Heart right ventricle (tissue), 16 donors: ENCODE data around the gene BCLAF3. TPM values are rescaled to one million over a fixed set of nuclear protein-coding genes. Genes with fewer than 3 reads are reported as not detected.

Experiments used
- ATAC-seq, 8 donors: fragments of 200-7000 bp; cut with Tn5 transposase; one replicate each; pipeline ENCODE4 v1.9.1; 2020; ENCODE audit warnings: mild to moderate bottlenecking in 8 of 8, moderate library complexity in 8 of 8, moderate number of reproducible peaks in 1 of 8
- DNase-seq, 2 donors: peaks; one replicate each; pipeline ENCODE4 v3.0.0-alpha.2; 2020
- H3K27ac ChIP-seq, 10 donors: fragments of 200-600 bp; sonication (generic) in 2 of 10; one replicate each; pipeline versions ENCODE4 v1.5.0 to v1.8.0; 2020 to 2022; ENCODE audit warnings: mild to moderate bottlenecking in 3 of 10
- H3K27me3 ChIP-seq, 7 donors: fragments of 200-600 bp; one replicate each; pipeline ENCODE4 v1.8.0; 2021 to 2022; ENCODE audit warnings: mild to moderate bottlenecking in 2 of 7
- H3K36me3 ChIP-seq, 9 donors: fragments of 200-600 bp; sonication (generic) in 1 of 9; one replicate each; pipeline versions ENCODE4 v1.5.0 to v1.8.0; 2020 to 2022; ENCODE audit warnings: mild to moderate bottlenecking in 2 of 9
- H3K4me1 ChIP-seq, 9 donors: fragments of 200-600 bp; sonication (generic) in 1 of 9; one replicate each; pipeline versions ENCODE4 v1.5.0 to v1.8.0; 2020 to 2022; ENCODE audit warnings: mild to moderate bottlenecking in 4 of 9
- H3K4me3 ChIP-seq, 10 donors: fragments of 200-600 bp; sonication (generic) in 2 of 10; one replicate each; pipeline versions ENCODE4 v1.5.0 to v1.8.0; 2020 to 2022; ENCODE audit warnings: mild to moderate bottlenecking in 7 of 10, moderate library complexity in 2 of 10
- H3K9me3 ChIP-seq, 11 donors: fragments of 200-600 bp in 10 of 11; sonication (generic) in 2 of 11; one replicate each; pipeline versions ENCODE4 v1.5.0 to v1.8.0; 2013 to 2022; ENCODE audit warnings: mild to moderate bottlenecking in 2 of 11, control low read depth in 1 of 11, moderate library complexity in 1 of 11
- CTCF ChIP-seq, 9 donors: fragments of 200-600 bp; sonication (generic) in 2 of 9; IDR thresholded peaks; one replicate each; pipeline versions ENCODE4 v1.5.0 to v1.8.0; 2021 to 2022; ENCODE audit warnings: antibody characterized with exemption in 9 of 9, mild to moderate bottlenecking in 5 of 9, moderate library complexity in 1 of 9
- WGBS, 2 donors: extraction: QIAGEN DNeasy Blood & Tissue Kit; methylation state at CpG; one replicate each; pipeline ENCODE4 v1.1.7; 2013; ENCODE audit warnings: inconsistent platforms in 1 of 2; 5-methylcytosine and 5-hydroxymethylcytosine counted together
- intact Hi-C, 10 donors: fragments of 100-400 bp; cut with DNase I; formaldehyde crosslinking; loops; one replicate each; pipeline versions ENCODE4 v1.11.1 to v1.14.2; 2022
- polyA plus RNA-seq, 2 donors: library from polyadenylated mRNA; stranded (reverse); fragments of 200-250 nt; gene quantifications; one replicate each; pipeline ENCODE4 v1.2.3, GENCODE V29; 2013
- total RNA-seq, 10 donors: library from RNA; stranded (reverse); fragmentation: NEBNext Ultra II Directional in 3 of 10; extraction: Animal tissue kit (Norgen Biotek cat#: 25700) in 3 of 10; gene quantifications; one replicate each; pipeline versions ENCODE4 v1.2.1 to v1.2.4, GENCODE V29; 2021 to 2023
- donor health status: Arrhythmogenic right ventricular cardiomyopathy.
- donor health status: ischemic (EF 13 %, LVEDD 7.1; RV severe dilation, severe dysfunction).
- donor health status: healthy with polysubstance abuse.
- donor health status: DM: no; HTN: yes; CAD: no.
- donor health status: DM: no; HTN: no; CAD: no.
- donor health status: ischemic (EF 25% LVEDD 6.9; RV normal size, moderate dysfunction).
- donor health status: ischemic (EF 25% LVEDD 5.7; RV mildly dilated, moderate dysfunction).
- donor health status: healthy.
- donor health status: DM: yes; HTN: yes; CAD: no.
- donor health status: Ischemic cardiomyopathy.
- donor health status: ischemic (EF 35%, LVEDD 5.7; RV mildly dilated, moderate dysfunction).
- donor health status: nonischemic (EF 11% LVEDD 7.7; RV severe dilation, severe dysfunction).
- donor health status: DM: yes; HTN: yes; CAD: no.
- donor health status: PGD.
- donor health status: ischemic (EF 29% LVEDD 5.4; RV normal size, mild dysfunction).
- donor health status: nonischemic (EF 23%, LVEDD 6.1; RV moderate dilation, normal function).

The BCLAF3 gene
- total and polyA plus RNA-seq, 12 donors = 1.2 to 10.2 (median 8.5) TPM

- ATAC-seq (no peak), DNase-seq (no peak)
- Histone ChIP-seq H3K4me3 (no peak overlapping the region), H3K36me3 (peaks cover 0 to 56% (median 8%) of the 10 kb centered on the region in 9 donors), H3K4me1 (no peaks in the 10 kb centered on the region), H3K27ac (no peak overlapping the region), H3K9me3 (no peaks in the 10 kb centered on the region), H3K27me3 (no peaks in the 10 kb centered on the region)
- 89 to 92% methylated on average over 9 of the region's 9 CpGs for WGBS, 2 donors
- TF ChIP-seq CTCF (IDR thresholded peaks at IDR 0.05) = no peak
- intact Hi-C loops = no loop called here
Measured at GRCh38 chrX:19964017-19964710, 26.7 kb downstream of the BCLAF3 start.

- Histone ChIP-seq H3K36me3 (peaks cover 0 to 33% (median 2%) of the 10 kb centered on the region in 9 donors), H3K9me3 (no peaks in the 10 kb centered on the region), H3K27me3 (peaks cover 0 to 10% (median 0%) of the 10 kb centered on the region in 7 donors), H3K4me3 (no peak overlapping the region), H3K4me1 (peaks cover 0 to 19% (median 6%) of the 10 kb centered on the region in 9 donors), H3K27ac (no peak overlapping the region)
- TF ChIP-seq CTCF (IDR thresholded peaks at IDR 0.05) = no peak
- ATAC-seq (no peak), DNase-seq (no peak)
- WGBS, 2 donors = 73 to 82% methylated on average over 1 of the region's 1 CpG
- intact Hi-C loops = no loop called here
Measured at GRCh38 chrX:19960913-19961312, 29.9 kb downstream of the BCLAF3 start.

- peaks cover 0 to 21% (median 0%) of the 10 kb centered on the region in 7 donors for H3K27me3 ChIP-seq
- no peak for DNase-seq
- peaks cover 0 to 32% (median 6%) of the 10 kb centered on the region in 9 donors for H3K4me1 ChIP-seq
- no peak for ATAC-seq
- WGBS, 2 donors = 72 to 79% methylated on average over 6 of the region's 6 CpGs
- H3K9me3 ChIP-seq = no peaks in the 10 kb centered on the region
- H3K27ac ChIP-seq = no peak overlapping the region
- intact Hi-C loops = no loop called here
- no peak overlapping the region for H3K4me3 ChIP-seq
- TF ChIP-seq CTCF (IDR thresholded peaks at IDR 0.05) = no peak
- H3K36me3 ChIP-seq = peaks cover 0 to 21% (median 0%) of the 10 kb centered on the region in 9 donors
Measured at GRCh38 chrX:19958552-19959486, 32.0 kb downstream of the BCLAF3 start.

- TF ChIP-seq CTCF (IDR thresholded peaks at IDR 0.05) = no peak
- H3K4me1 ChIP-seq = peaks cover 0 to 32% (median 6%) of the 10 kb centered on the region in 9 donors
- H3K27ac ChIP-seq = peak overlapping the region in 3 of 10 donors; percentile 16 to 65 (median 39)
- 22 to 47% methylated on average over 6 of the region's 6 CpGs for WGBS, 2 donors
- H3K27me3 ChIP-seq = peaks cover 0 to 22% (median 0%) of the 10 kb centered on the region in 7 donors
- peak in 2 of 8 donors; percentile 51 to 64 for ATAC-seq
- H3K9me3 ChIP-seq = no peaks in the 10 kb centered on the region
- peak; percentile 4 to 11 for DNase-seq
- no peak overlapping the region for H3K4me3 ChIP-seq
- peaks cover 0 to 20% (median 0%) of the 10 kb centered on the region in 9 donors for H3K36me3 ChIP-seq
- intact Hi-C loops = no loop called here
Measured at GRCh38 chrX:19956923-19957322, 33.9 kb downstream of the BCLAF3 start.
